MM.1S (cell line): ENCODE measurements around the gene TP53.

Experiments used
- DNase-seq: peaks from one replicate; pipeline ENCODE4 v3.0.0-alpha.2; 2015
- H2AFZ ChIP-seq: fragments of 300-600 bp; sonication (generic); 2 replicates; pipeline ENCODE4 v1.6.0; 2016; ENCODE audit warnings: antibody characterized with exemption, low read length
- H3F3A ChIP-seq: fragments of 300-600 bp; sonication (generic); 2 replicates; pipeline ENCODE4 v1.6.1; 2016; ENCODE audit warnings: mild to moderate bottlenecking, antibody characterized with exemption, low read length, moderate library complexity, mixed read lengths; ENCODE audit not compliant: insufficient read depth
- H3K27ac ChIP-seq: fragments of 300-600 bp; sonication (generic); 2 replicates; pipeline ENCODE4 v1.5.1; 2016; ENCODE audit warnings: mild to moderate bottlenecking, low read length
- H3K27me3 ChIP-seq: fragments of 300-600 bp; sonication (generic); replicated peaks from 2 replicates; pipeline ENCODE4 v1.6.0; 2016; ENCODE audit warnings: low read length; ENCODE audit not compliant: insufficient read depth
- H3K36me3 ChIP-seq: fragments of 300-600 bp; sonication (generic); replicated peaks from 2 replicates; pipeline ENCODE4 v1.6.1; 2016; ENCODE audit warnings: mild to moderate bottlenecking, low read length, mixed read lengths; ENCODE audit not compliant: insufficient read depth
- H3K4me1 ChIP-seq: fragments of 300-600 bp; sonication (generic); 2 replicates; pipeline ENCODE4 v1.6.1; 2016; ENCODE audit warnings: low read length, mixed read lengths
- H3K4me2 ChIP-seq: fragments of 300-600 bp; sonication (generic); 2 replicates; pipeline ENCODE4 v1.6.0; 2016; ENCODE audit warnings: low read depth, low read length
- H3K4me3 ChIP-seq: fragments of 300-600 bp; sonication (generic); 2 replicates; pipeline ENCODE4 v1.5.1; 2016; ENCODE audit warnings: low read length, mixed read lengths
- H3K79me2 ChIP-seq: fragments of 300-600 bp; sonication (generic); 2 replicates; pipeline ENCODE4 v1.6.1; 2016; ENCODE audit warnings: mixed run types, low read length, mixed read lengths
- H3K9ac ChIP-seq: fragments of 300-600 bp; sonication (generic); 2 replicates; pipeline ENCODE4 v1.6.1; 2016; ENCODE audit warnings: low read length, mixed read lengths
- H3K9me2 ChIP-seq: fragments of 300-600 bp; sonication (generic); replicated peaks from 2 replicates; pipeline ENCODE4 v1.6.1; 2016; ENCODE audit warnings: mild to moderate bottlenecking, low read length, mixed read lengths; ENCODE audit not compliant: insufficient read depth
- H3K9me3 ChIP-seq: fragments of 300-600 bp; sonication (generic); replicated peaks from 2 replicates; pipeline ENCODE4 v1.6.1; 2016; ENCODE audit warnings: mild to moderate bottlenecking, low read length, mixed read lengths; ENCODE audit not compliant: insufficient read depth
- H4K20me1 ChIP-seq: fragments of 300-600 bp; sonication (generic); 2 replicates; pipeline ENCODE4 v1.6.1; 2016; ENCODE audit warnings: mild to moderate bottlenecking, low read length, moderate library complexity, mixed read lengths; ENCODE audit not compliant: insufficient read depth
- CTCF ChIP-seq: fragments of 300-600 bp; sonication (generic); IDR thresholded peaks from 2 replicates; pipeline ENCODE4 v1.5.1; 2016; ENCODE audit warnings: antibody characterized with exemption, low read length, mixed read lengths
- EZH2 ChIP-seq: fragments of 300-600 bp; sonication (generic); optimal IDR thresholded peaks from 2 replicates; pipeline ENCODE3; 2017; ENCODE audit warnings: low read depth, mild to moderate bottlenecking, antibody characterized with exemption, low read length, mixed read lengths
- EZH2phosphoT487 ChIP-seq: fragments of 300-600 bp; sonication (generic); IDR thresholded peaks from 2 replicates; pipeline ENCODE4 v1.6.1; 2018; ENCODE audit warnings: antibody characterized with exemption, low read length

TP53 gene

GRCh38 chr17:7640783-7641182, 46.5 kb downstream of the TP53 start:
- H3K79me2 ChIP-seq: no peaks in the 10 kb centered on the region
- H3K9me2 ChIP-seq: no peaks in the 10 kb centered on the region
- H2AFZ ChIP-seq: no peak overlapping the region
- H3K36me3 ChIP-seq: no peaks in the 10 kb centered on the region
- no peak overlapping the region for H3K9ac ChIP-seq
- H3K27ac ChIP-seq: no peak overlapping the region
- H3K4me3 ChIP-seq: no peak overlapping the region
- no peak for DNase-seq
- H3K9me3 ChIP-seq: no peaks in the 10 kb centered on the region
- no peak overlapping the region for H3K4me2 ChIP-seq
- H3K27me3 ChIP-seq: peaks cover 46% of the 10 kb centered on the region
- H4K20me1 ChIP-seq: no peaks in the 10 kb centered on the region
- H3K4me1 ChIP-seq: no peaks in the 10 kb centered on the region
- no peaks in the 10 kb centered on the region for H3F3A ChIP-seq
- no peak for TF ChIP-seq EZH2phosphoT487
- no peak for TF ChIP-seq EZH2
- TF ChIP-seq CTCF: no peak

GRCh38 chr17:7636163-7636562, 51.1 kb downstream of the TP53 start:
- no peak overlapping the region for H3K9ac ChIP-seq
- H2AFZ ChIP-seq: no peak overlapping the region

GRCh38 chr17:7634384-7634783, 52.9 kb downstream of the TP53 start:
- H3K4me1 ChIP-seq: peaks cover 7% of the 10 kb centered on the region
- no peak overlapping the region for H3K27ac ChIP-seq
- H3K4me3 ChIP-seq: no peak overlapping the region
- H3K9me2 ChIP-seq: no peaks in the 10 kb centered on the region
- H3K79me2 ChIP-seq: no peaks in the 10 kb centered on the region
- no peaks in the 10 kb centered on the region for H3K9me3 ChIP-seq
- no peaks in the 10 kb centered on the region for H3K36me3 ChIP-seq
- no peak for TF ChIP-seq EZH2phosphoT487
- TF ChIP-seq CTCF: peak; percentile 47
- TF ChIP-seq EZH2: no peak
- H4K20me1 ChIP-seq: no peaks in the 10 kb centered on the region
- no peak overlapping the region for H2AFZ ChIP-seq
- H3K9ac ChIP-seq: no peak overlapping the region
- H3K4me2 ChIP-seq: no peak overlapping the region
- H3K27me3 ChIP-seq: peaks cover 30% of the 10 kb centered on the region
- DNase-seq: no peak
- H3F3A ChIP-seq: no peaks in the 10 kb centered on the region

More at GRCh38 chr17:7636163-7636562, 51.1 kb downstream of the TP53 start:
- DNase-seq: no peak
- no peaks in the 10 kb centered on the region for H3F3A ChIP-seq
- no peak for TF ChIP-seq CTCF
- no peak for TF ChIP-seq EZH2
- no peak for TF ChIP-seq EZH2phosphoT487
- H3K4me3 ChIP-seq: no peak overlapping the region
- H4K20me1 ChIP-seq: no peaks in the 10 kb centered on the region
- no peaks in the 10 kb centered on the region for H3K9me3 ChIP-seq
- H3K36me3 ChIP-seq: no peaks in the 10 kb centered on the region
- no peak overlapping the region for H3K4me2 ChIP-seq
- H3K9me2 ChIP-seq: no peaks in the 10 kb centered on the region
- H3K4me1 ChIP-seq: peaks cover 7% of the 10 kb centered on the region
- no peak overlapping the region for H3K27ac ChIP-seq
- no peaks in the 10 kb centered on the region for H3K79me2 ChIP-seq
- H3K27me3 ChIP-seq: peaks cover 39% of the 10 kb centered on the region
